DMS79 (cell line): ENCODE data around the gene FER1L5.
"Not testable (repeated sequence)": the region's sequence is repeated elsewhere in the genome, so short reads cannot be mapped to it uniquely, and the experiment has no call there.

Experiments
- DNase-seq: peaks from one replicate; lab custom pipeline; 2025; lab: John Stamatoyannopoulos, UW

The FER1L5 gene

DNA sequence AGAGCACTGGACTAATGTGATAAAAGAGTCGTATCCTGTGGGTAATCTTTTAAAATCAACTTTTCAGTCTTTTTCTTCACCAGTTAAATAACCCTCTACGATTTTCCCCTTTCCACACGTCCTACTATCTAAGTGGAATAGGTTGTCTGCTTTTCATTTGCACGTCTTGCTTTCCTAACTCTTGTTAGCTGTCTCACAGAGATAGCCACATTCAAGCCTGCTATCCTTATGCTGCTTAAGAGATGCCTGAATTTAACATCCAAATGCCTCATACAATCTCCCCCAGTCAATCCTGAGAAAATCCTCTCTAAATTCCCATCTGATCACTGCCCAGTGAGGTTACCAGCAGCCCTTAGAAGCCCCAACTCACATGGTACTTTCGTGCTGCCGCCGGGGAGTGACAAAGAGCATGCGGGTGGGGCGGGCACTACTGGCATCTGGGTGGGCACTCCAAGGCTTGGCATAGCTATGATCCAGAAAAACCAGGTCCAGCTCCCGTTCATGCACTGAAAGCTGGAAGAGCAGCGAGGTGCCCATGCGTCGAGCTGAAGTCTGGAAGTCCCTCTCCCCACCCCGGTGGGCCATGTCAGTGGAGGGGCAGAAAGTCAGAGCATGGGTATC is 5.9 kb upstream of the FER1L5 start:
- no peak for DNase-seq

DNA sequence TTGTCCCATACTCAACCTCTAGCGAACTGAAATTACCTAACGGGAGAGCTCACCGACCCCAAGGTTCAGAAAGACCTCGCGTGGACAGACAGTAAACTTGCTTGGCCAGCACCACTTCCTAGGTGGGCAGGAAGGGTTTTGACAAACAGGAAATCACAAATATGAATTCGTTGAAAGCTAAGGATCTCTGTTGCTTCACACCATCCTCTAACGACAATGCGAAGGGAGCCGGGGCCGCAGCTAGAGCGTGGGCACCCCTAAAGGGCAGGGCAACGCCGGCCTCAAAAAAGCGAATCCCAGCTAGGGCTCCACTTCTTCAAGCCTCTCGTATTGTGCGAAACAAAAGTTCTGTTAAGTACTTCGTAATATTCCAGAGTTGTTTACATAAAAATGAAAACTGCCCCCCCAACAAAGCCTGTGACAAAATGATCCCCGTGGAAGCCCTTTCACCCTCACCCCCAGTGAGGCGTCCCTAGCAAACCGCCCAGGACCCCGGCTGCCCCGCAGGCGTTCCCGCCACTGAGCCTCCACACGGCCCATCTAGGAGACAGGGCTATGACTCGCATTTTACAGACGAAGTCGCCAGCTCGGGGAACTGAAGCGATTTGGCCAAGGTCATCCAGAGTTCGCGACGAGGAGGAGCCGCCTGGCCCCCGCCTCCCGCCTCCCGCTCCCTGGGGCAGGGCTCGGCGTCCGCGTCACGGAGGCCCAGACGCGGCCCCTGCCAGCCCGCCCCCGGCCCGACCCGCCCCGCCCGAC is 5.0 kb upstream of the FER1L5 start:
- DNase-seq = peak; percentile 31

DNA sequence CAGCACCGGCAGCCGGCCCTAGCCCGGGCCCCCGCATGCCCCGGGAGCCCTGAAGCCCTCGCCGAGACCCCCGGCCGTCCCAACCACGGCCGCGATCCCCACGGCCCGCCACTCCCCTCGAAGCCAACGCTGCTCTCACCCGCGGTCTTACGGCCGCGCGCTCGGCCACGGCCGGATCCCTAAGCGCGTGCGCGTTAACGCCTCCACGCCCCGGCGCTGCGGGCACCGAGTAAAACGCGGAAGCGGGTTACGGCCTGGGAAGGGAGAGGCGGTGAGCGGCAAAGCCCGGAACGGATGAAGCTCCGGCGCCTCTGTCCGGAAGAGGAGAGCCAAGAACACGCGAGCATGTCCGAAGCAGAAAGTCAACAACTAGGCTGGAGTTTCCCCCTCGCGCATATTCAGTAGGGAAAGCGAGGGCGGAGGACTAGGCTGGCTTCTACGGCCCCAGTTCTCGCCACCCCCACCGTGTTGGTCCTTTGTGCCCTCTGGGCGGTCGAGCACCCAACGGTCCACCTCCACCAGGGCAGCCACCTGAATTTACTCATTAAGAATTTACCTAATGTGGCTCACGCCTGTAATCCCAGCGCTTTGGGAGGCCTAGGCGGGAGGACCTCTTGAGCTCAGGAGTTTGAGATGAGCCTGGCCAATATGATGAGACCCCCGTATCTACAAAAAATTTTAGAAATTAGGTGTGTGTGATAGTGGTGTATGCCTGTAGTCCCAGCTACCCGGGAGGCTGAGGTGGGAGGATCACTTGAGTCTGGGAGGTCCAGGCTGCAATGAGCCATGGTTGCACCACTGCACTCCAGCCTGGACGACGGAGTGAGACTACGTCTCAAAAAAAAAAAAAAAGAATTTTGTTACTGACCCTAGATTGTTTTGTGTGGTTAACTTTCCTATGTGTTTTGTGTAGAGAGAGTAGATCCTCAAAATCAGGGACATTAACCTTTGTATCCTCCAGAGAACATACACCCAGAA is 4.1 kb upstream of the FER1L5 start, which contains the start of gene KANSL3:
KANSL3 (minus strand) TSS at position 169 of the 978 bp plus-strand sequence. CDS start 1,177 bp downstream, outside the sequence.
- DNase-seq = peak; percentile 68

DNA sequence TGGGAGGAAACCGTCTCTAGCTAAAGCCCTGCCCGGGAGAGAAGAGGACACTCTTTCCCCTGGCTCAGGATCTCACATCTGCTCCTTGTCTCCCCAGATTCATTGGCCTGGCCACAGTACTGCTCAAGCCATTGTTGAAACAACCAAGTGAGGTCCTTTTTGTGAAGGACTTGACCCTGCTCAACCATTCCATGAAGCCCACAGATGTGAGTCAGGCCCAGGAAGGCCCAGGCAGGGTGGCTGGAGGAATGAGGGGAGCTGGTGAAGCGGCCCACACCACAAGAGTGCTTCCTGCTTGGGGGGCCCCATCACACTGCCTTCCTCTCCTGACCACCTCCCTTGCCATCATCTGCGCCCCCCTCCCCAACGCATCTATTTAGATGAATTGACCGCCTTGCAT is 5.1 kb downstream of the FER1L5 start:
- DNase-seq = no peak

DNA sequence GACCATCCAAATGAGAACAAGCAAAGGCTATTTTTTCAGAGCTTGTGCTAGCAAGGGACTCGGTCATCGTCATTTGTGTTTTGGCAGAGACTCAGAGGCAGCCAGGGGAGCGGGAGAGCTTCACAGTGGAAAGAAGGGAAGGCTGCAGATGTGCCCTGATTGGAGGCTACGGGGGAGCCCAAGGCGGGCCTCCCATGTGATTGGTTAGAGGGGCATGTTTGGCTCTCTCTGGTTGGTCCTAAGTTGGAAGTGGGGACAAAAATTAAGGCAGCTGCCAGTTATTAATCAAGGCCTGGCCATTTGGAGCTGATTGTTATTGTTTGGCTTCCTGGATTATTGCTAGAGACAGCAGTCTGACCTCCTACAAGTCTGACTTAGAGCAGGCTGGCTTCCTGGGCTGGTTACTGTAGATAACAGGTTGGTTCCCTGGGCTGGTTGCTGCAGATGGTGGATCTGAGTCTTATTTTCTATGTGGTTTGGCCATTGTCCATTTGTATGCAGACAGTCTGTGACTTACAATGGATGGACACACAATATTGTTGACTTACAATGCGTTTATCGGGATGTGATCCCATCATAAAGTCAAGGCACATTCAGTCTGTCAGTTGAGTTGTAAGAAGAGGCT is 5.9 kb downstream of the FER1L5 start:
- no peak for DNase-seq

DNA sequence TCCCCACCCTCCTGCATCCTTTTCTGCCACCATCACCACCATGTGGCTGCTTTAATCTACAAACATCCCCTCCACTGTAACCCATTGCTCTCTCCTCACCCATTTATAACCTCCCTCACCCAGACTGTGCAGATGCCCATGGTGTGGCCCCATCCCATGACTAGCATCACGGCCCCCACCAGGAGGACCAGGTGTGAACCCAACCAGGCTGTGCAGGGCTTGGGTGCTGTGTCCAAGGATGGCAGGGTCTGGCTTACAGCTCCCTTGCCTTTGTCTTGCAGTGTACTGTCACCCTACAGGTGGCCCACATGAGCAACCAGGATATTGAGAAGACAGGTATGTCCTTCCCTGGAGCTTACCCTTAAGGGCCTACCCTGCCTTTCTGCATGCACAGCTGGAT is 6.8 kb downstream of the FER1L5 start:
- no peak for DNase-seq

DNA sequence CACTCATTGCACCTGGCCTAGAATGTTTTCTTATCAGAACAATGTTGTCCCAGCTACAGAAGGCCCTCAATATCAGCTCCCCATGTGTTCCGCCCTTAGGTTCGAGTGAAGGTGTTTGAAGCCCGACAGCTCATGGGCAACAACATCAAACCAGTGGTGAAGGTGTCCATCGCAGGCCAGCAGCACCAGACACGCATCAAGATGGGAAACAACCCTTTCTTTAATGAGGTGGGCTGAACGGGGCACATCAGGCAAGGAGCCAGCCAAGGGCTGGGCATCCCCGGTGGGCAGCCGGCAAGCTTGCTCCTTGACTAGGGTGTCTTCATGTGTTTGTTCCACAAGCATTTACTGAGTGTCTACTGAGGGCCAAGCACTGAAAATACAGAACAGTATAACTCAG is 9.2 kb downstream of the FER1L5 start:
- no peak for DNase-seq

DNA sequence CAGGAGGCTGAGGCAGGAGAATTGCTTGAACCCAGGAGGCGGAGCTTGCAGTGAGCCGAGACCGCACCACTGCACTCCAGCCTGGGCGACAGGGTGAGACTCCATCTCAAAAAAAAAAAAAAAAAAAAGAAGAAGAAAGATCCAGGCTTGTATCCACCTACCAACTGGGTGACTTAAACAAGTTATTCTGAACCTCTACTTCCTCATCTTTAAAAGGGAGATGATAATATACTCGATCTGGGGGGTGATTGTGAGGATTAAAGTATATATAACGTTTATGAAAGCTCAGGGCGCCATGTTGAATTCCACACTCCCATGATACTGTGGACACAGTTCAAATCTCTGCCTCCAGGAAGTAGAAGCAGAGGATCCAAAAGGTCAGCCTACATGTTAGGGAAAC is 12.2 kb downstream of the FER1L5 start:
- not testable (repeated sequence) for DNase-seq

DNA sequence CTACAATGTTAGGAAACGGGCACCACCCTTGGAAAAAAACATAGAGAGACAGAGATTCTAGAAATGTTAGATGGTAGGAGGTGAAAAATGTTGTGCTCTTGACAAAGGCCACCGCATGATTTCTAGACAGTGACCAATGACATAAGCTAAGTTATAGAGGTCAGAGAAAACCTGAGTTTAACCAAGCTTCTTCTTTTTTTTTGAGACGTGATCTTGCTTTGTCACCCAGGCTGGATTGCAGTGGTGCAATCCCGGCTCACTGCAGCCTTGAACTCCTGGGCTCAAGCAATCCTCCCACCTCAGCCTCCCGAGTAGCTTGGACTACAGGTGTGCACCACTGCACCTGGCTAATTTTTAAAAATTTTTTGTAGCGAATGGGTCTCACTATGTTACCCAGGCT is 13.0 kb downstream of the FER1L5 start:
- no peak for DNase-seq

DNA sequence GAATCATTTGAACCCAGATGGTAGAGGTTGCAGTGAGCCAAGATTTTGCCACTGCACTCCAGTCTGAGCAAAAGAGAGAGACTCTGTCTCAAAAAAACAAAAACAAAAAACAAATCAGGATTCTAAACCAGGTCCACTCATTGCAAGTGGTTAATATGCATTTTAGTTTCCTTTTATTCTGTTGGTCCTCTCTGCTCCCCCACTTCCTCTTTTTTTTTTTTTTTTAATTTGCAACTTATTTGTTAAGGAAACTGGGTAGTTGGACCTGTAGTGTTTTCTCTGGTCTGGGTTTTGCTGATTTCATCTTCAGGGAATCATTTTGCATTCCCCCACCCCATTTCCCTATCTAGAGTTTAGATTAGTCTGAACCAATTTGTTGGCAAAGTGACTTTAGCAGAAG is 14.0 kb downstream of the FER1L5 start:
- no peak for DNase-seq

DNA sequence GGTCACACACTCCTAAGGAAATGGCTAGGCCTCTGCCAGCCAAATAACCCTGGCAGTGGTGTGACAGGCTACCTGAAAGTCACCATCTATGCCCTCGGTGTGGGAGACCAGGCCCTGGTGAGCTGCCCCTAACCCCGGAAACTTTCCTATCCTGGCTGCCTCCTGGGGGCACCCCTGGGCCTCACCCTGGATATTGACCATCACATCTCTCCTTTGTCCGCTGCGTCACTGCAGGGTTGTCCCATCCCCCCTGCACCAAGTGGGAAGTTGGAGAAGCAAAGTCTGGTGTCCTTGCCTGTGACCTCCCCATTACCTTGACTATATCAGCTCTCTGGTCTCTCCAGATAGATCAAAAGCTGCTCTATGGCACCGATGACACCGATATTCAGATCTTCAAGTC is 18.8 kb downstream of the FER1L5 start:
- no peak for DNase-seq

DNA sequence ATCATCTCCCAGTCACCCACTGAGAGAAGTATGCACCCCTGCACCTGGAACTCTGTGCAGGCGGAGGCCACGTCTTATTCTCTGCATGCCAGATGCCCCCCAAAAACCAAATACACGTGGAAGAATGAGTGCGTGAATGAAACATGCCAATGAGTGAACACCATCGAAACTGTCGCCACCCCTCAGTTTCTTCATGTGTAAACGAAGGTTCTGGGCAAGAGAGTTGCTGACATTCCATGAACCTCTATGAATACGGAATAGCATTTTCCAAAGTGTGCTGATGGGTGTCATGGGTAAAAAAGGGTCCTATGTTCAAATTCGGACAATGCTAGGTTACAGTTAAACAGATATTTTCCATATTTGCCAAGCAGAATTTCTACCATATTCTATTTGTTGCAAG is 19.8 kb downstream of the FER1L5 start:
- no peak for DNase-seq

DNA sequence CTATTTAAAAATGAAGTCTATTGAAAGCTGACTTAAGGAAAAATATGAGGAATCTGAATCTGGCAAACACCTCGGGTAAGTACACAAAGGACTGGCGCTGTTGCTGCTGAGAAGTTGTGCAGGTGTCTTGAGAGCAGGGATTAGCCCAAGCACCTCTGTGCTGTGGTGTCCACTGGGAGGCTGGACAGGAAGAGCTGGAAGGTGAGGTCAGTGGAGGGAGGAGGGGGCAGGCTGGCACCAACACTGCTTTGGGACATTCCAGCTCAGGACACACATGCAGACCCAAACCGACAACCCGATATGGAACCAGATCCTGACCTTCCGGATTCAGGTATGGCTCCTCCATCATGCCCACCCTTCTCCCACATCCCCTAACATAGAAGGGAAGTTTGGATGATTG is 20.6 kb downstream of the FER1L5 start:
- no peak for DNase-seq

DNA sequence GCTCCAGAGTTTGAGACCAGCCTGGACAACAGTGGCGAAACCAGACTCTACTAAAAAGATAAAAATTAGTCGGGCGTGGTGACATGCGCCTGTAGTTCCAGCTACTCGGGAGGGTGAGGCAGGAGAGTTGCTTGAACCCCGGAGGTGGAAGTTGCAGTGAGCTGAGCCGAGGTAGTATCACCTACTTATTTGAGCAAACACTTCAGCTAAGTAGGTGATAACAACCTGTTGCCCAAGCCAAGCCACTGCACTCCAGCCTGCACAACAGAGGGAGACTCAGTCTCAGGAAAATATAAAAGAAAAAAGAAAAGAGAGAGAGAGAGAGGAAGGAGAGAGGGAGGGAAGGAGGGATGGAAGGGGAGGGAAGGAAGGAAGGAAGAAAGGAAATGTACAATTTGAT is 21.3 kb downstream of the FER1L5 start:
- DNase-seq = no peak

DNA sequence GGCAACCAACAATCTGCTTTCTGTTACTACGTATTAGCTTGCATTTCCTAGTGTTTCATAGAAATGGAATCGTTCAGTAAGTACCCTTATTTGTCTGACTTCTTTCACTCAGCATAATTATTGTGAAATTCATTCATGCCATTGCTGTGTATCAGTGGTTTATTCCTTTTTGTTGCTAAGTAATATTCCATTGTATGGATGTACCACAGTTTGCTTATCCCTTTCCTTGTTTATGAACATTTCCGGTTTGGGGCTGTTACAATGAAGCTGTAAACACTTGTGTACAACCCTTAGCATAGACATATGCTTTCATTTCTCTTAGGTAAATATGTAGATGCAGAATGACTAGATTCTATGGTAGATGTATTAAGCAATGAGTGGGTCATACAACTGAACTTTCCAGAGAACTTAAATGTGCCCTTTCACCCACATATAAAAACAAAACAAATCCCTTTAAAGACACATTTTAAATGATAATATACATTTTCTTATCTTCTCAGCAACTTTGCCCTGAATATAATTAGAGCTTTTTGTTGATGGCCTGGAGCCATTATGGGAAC is 21.9 kb downstream of the FER1L5 start:
- no peak for DNase-seq

DNA sequence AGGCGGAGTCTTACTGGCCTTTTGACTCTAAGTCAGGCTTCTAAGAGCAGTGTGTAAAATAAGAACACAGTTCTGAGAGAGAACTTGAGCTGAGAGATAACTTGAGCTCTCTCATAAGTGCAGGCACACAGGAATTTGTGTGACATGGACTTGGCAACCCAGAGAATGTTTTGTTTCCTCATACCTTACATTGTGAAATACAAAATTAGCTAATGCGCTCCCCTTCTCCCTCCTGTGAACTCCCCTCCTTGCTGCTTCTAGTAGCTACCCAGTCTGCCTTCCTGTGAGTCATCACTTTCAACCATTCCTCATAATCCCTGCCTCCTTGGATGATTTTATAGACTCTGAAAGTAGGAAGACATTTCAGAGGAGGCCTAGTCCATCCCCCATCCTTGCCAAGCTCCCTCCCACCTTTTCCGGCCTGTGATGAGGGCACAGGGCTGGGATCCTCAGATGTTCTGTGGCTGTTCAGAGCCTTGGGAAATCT is 22.6 kb downstream of the FER1L5 start:
- DNase-seq = no peak

DNA sequence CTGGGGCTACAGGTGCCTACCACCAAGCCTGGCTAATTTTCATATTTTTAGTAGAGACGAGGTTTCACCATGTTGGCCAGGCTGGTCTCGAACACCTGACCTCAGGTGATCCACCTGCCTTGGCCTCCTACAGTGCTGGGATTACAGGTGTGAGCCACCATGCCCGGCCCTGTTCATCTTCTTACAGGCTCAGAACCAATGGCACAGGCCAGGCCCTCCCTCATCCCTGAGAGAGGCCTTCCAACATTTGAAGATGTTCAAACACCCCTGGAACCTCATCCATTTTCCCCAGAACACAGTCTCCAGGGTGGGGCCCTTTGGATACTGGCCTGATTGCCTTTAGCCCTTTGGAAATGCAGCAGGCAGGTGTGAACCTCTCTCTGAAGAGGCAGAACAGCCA is 23.2 kb downstream of the FER1L5 start:
- not testable (repeated sequence) for DNase-seq

DNA sequence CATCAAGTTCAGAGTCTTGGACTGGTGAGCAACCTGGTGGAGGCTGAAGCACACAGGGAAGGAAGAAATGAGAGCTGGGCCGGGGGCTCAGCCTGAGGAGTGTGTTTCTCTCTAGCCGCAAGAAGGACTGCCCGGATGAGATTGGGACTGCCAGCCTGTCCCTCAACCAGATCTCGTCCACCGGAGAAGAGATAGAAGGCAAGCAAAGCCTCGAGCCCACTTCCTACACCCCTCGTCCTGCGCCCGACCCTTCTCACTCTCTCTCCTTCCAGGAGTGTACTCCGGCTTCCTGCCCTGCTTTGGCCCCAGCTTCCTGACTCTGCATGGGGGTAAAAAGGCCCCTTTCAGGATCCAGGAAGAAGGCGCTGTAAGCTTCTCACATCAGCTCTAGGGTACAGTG is 26.2 kb downstream of the FER1L5 start:
- DNase-seq = no peak

DNA sequence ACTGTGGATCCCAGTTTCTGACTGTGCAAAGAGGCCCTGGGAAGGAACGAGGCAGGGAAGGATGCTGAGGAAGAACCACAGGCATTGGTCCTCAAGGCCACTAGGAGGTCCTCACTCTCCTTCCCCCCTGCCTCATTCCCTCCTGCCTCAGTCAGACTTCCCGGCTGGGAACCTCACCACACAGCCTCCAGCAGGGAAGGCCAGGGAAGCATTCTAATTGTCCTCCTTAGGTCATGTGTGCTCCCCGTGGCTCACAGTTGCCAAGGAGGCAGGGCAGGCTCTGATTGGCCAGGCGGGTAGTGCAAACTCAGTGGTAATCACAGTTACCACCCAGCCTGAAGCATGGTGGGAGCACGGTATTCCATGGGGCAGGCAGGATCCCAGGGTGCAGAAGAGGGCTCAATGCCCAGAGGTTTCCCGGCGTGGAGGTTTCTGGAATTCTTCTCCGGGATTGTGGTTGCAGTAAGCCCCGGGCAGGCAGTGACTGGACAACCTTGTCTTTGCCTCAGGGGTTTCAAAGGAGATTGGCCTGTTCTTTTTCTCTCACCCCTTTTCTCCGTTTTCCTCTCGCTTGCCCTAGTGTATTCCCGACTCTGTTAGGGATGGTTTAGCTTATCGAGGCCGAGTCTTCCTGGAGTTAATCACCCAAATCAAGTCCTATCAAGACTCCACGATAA is 27.1 kb downstream of the FER1L5 start:
- no peak for DNase-seq

DNA sequence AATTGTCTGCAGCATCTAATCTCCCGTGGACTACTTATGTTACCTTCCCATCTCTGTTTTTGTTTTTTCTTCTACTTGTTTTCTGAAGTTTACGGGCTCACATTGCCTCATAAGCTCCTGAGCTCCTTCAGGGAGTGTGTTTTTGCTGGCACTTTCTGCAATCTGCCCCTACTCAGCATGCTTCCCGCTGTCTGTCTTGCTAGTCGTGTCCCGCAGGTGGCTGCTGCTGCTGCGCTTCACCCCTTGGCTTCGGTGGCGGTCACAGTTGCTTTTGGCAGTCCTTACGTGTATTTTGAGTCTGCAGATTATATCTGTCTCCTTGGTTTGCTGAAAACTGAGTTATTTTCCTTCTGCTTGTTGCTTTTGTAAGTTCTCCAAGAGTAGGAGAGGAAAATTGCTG is 37.3 kb downstream of the FER1L5 start:
- DNase-seq = no peak

DNA sequence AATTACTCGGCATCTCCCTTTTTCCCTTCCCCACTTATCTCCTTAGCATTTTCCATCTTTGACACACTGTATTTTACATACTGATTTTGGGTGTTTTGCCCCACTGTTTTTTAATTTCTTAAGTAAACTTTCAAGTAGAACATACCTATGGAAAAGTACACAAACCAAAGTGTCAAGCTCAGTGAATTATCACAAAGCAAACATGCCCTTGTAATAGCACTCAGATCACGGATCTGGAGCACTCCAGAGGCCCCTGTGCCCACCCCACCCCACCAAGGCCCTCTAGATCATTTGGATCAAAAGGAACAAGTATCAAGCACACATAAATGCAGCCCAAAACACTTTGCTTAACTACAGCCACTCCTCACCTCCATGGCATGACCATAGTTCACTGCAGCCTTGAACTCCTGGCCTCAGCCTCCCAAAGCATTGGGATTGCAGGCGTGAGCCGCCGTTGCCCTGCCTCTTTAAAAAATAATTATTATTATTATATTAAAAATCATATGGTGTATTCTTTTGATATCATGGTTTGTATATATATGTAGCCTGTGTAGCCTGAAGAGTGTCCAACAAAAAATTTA is 38.1 kb downstream of the FER1L5 start:
- DNase-seq = no peak
